Astrocyte of the spinal cord (primary cell): ENCODE measurements around the gene CEP72.

Source experiments
- DNase-seq: peaks from one replicate; pipeline ENCODE4 v3.0.0; 2011; ENCODE audit warnings: low read depth, low spot score
- H3K4me3 ChIP-seq: 2 replicates; pipeline ENCODE4 v1.5.1; 2011; ENCODE audit warnings: low read depth, mild to moderate bottlenecking, low read length, moderate library complexity
- CTCF ChIP-seq: IDR thresholded peaks from 2 replicates; pipeline ENCODE4 v1.5.1; 2012; ENCODE audit warnings: low read depth, mild to moderate bottlenecking, low read length, inconsistent platforms
- in situ Hi-C: cut with HindIII; loops from 2 replicates; pipeline ENCODE4 v1.10.0; 2017; ENCODE audit warnings: low sequenced_read_pairs

The CEP72 gene

GRCh38 chr5:584216-584615 is 27.9 kb upstream of the CEP72 start:
- in situ Hi-C loops = no loop called here
- no peak for TF ChIP-seq CTCF
- DNase-seq = no peak
- no peak overlapping the region for H3K4me3 ChIP-seq

GRCh38 chr5:584846-585245 is 27.3 kb upstream of the CEP72 start:
- no peak for DNase-seq
- H3K4me3 ChIP-seq = no peak overlapping the region
- TF ChIP-seq CTCF = no peak
- in situ Hi-C loops = no loop called here

- DNase-seq = no peak
- H3K4me3 ChIP-seq = no peak overlapping the region
- no peak for TF ChIP-seq CTCF
- in situ Hi-C loops = no loop called here
These were observed 26.6 kb upstream of the CEP72 start for GRCh38 chr5:585556-585955.

GRCh38 chr5:585962-586628 is 26.0 kb upstream of the CEP72 start:
- H3K4me3 ChIP-seq = no peak overlapping the region
- no peak for TF ChIP-seq CTCF
- DNase-seq = no peak
- in situ Hi-C loops = no loop called here

GRCh38 chr5:586751-587285 is 25.3 kb upstream of the CEP72 start:
- DNase-seq = no peak
- H3K4me3 ChIP-seq = no peak overlapping the region
- in situ Hi-C loops = no loop called here
- no peak for TF ChIP-seq CTCF

- in situ Hi-C loops = no loop called here
- H3K4me3 ChIP-seq = no peak overlapping the region
- TF ChIP-seq CTCF = no peak
- no peak for DNase-seq
These were observed 24.7 kb upstream of the CEP72 start for GRCh38 chr5:587403-587802.
